IMR-90 (cell line): ENCODE data around the gene CLEC6A. TPM values are rescaled to one million over a fixed set of nuclear protein-coding genes. Genes with fewer than 3 reads are reported as not detected.

Experiments used
- ATAC-seq: fragments of 200-7000 bp; cut with Tn5 transposase; 2 replicates; pipeline ENCODE4 v1.9.1; 2020; ENCODE audit warnings: low read depth, mild to moderate bottlenecking, moderate library complexity
- BruUV-seq: library from RNA; stranded (reverse); fragments of 400-500 nt; replicated peaks from 2 replicates; lab custom pipeline; 2021; lab: Mats Ljungman, UMichigan
- CTCF ChIA-PET: fragments of 300-600 bp; formaldehyde crosslinking; extraction: SDS; loops from one replicate; lab custom pipeline; 2021; ENCODE audit warnings: antibody characterized with exemption; lab: Yijun Ruan, JAX
- POLR2A ChIA-PET: fragments of 300-600 bp; sonication (Branson Sonifier 250); formaldehyde crosslinking; loops from one replicate; lab custom pipeline; 2022; ENCODE audit warnings: antibody characterized with exemption; ENCODE audit not compliant: unreplicated experiment; lab: Charles Lee
- DNase-seq: peaks from one replicate; pipeline ENCODE4 v3.0.0; 2013
- H2AFZ ChIP-seq: replicated peaks from 2 replicates; pipeline ENCODE3; 2013; ENCODE audit warnings: low read length, mild to moderate bottlenecking; ENCODE audit not compliant: poor library complexity
- H2AK5ac ChIP-seq: 2 replicates; pipeline ENCODE4 v1.6.1; 2013; ENCODE audit warnings: low read depth, low read length, inconsistent platforms
- H2AK9ac ChIP-seq: replicated peaks from 2 replicates; pipeline ENCODE3; 2013; ENCODE audit warnings: mild to moderate bottlenecking, low read depth, low read length, moderate library complexity; ENCODE audit not compliant: poor library complexity
- H2BK120ac ChIP-seq: 2 replicates; pipeline ENCODE4 v1.6.1; 2013; ENCODE audit warnings: low read depth, low read length, inconsistent platforms
- H2BK15ac ChIP-seq: 3 replicates; pipeline ENCODE4 v1.6.1; 2013; ENCODE audit warnings: low read depth, low read length, inconsistent platforms
- H2BK20ac ChIP-seq: 2 replicates; pipeline ENCODE4 v1.6.1; 2013; ENCODE audit warnings: low read depth, mild to moderate bottlenecking, inconsistent platforms, low read length, moderate library complexity
- H2BK5ac ChIP-seq: 2 replicates; pipeline ENCODE4 v1.6.1; 2013; ENCODE audit warnings: mild to moderate bottlenecking, low read depth, low read length, inconsistent platforms; ENCODE audit not compliant: poor library complexity, severe bottlenecking
- H3K14ac ChIP-seq: replicated peaks from 2 replicates; pipeline ENCODE4 v1.6.1; 2013; ENCODE audit warnings: low read depth, low read length, inconsistent platforms
- H3K18ac ChIP-seq: 2 replicates; pipeline ENCODE4 v1.6.1; 2013; ENCODE audit warnings: low read depth, low read length, control low read depth
- H3K23ac ChIP-seq: 2 replicates; pipeline ENCODE4 v1.6.1; 2013; ENCODE audit warnings: low read depth, low read length, inconsistent platforms
- H3K27ac ChIP-seq: 2 replicates; pipeline ENCODE4 v1.5.1; 2013; ENCODE audit warnings: mild to moderate bottlenecking, control low read depth, low read length; ENCODE audit not compliant: insufficient read depth
- H3K27me3 ChIP-seq: 2 replicates; pipeline ENCODE4 v1.6.1; 2013; ENCODE audit warnings: low read length; ENCODE audit not compliant: control insufficient read depth, insufficient read depth
- H3K36me3 ChIP-seq: 2 replicates; pipeline ENCODE4 v1.6.1; 2013; ENCODE audit warnings: low read length, mixed read lengths; ENCODE audit not compliant: control insufficient read depth, insufficient read depth
- H3K4ac ChIP-seq: 2 replicates; pipeline ENCODE4 v1.6.1; 2013; ENCODE audit warnings: low read depth, low read length, inconsistent platforms
- H3K4me1 ChIP-seq: 2 replicates; pipeline ENCODE4 v1.6.1; 2013; ENCODE audit warnings: low read length, mixed read lengths; ENCODE audit not compliant: control insufficient read depth, insufficient read depth
- H3K4me2 ChIP-seq: 2 replicates; pipeline ENCODE4 v1.6.1; 2013; ENCODE audit warnings: low read depth, mild to moderate bottlenecking, control low read depth, low read length, moderate library complexity
- H3K4me3 ChIP-seq: 2 replicates; pipeline ENCODE4 v1.5.1; 2013; ENCODE audit warnings: low read depth, mild to moderate bottlenecking, control low read depth, low read length, moderate library complexity; ENCODE audit not compliant: insufficient read depth
- H3K56ac ChIP-seq: 2 replicates; pipeline ENCODE4 v1.6.1; 2013; ENCODE audit warnings: low read length, inconsistent platforms; ENCODE audit not compliant: insufficient read depth; ENCODE audit errors: extremely low read depth
- H3K79me1 ChIP-seq, 2 experiments: 2 replicates each; pipeline ENCODE4 v1.6.1; 2013; ENCODE audit warnings: low read length in 2 of 2, inconsistent platforms in 1 of 2, low read depth in 1 of 2
- H3K9ac ChIP-seq: 2 replicates; pipeline ENCODE4 v1.6.1; 2013; ENCODE audit warnings: low read depth, low read length, control low read depth
- H3K9me1 ChIP-seq: 2 replicates; pipeline ENCODE4 v1.6.1; 2013; ENCODE audit warnings: low read length, inconsistent platforms; ENCODE audit not compliant: insufficient read depth
- H3K9me3 ChIP-seq: 2 replicates; pipeline ENCODE4 v1.6.1; 2013; ENCODE audit warnings: low read length; ENCODE audit not compliant: control insufficient read depth, insufficient read depth
- H4K20me1 ChIP-seq: 2 replicates; pipeline ENCODE4 v1.6.1; 2013; ENCODE audit warnings: low read length, inconsistent platforms; ENCODE audit not compliant: insufficient read depth
- H4K5ac ChIP-seq: 2 replicates; pipeline ENCODE4 v1.6.1; 2013; ENCODE audit warnings: mild to moderate bottlenecking, low read depth, low read length, control low read depth
- H4K8ac ChIP-seq, 2 experiments: 2 replicates each; pipeline ENCODE4 v1.6.1; 2013; ENCODE audit warnings: low read depth in 2 of 2, low read length in 2 of 2, control low read depth in 1 of 2, inconsistent platforms in 1 of 2
- H4K91ac ChIP-seq: 2 replicates; pipeline ENCODE4 v1.6.1; 2013; ENCODE audit warnings: low read depth, low read length, inconsistent platforms; ENCODE audit not compliant: insufficient read depth
- BHLHE40 ChIP-seq: fragments of 150-350 bp; IDR thresholded peaks from 2 replicates; pipeline ENCODE4 v1.6.1; 2016; ENCODE audit warnings: mild to moderate bottlenecking, low read depth, low read length
- CEBPB ChIP-seq: IDR thresholded peaks from 2 replicates; pipeline ENCODE4 v1.6.1; 2012; ENCODE audit warnings: low read depth, low read length, improper control_type of control experiment
- CHD1 ChIP-seq: IDR thresholded peaks from 2 replicates; pipeline ENCODE4 v1.6.1; 2012; ENCODE audit warnings: low read depth, low read length, improper control_type of control experiment
- CTCF ChIP-seq: conservative IDR thresholded peaks from 2 replicates; pipeline ENCODE4 v1.5.1; 2012; ENCODE audit warnings: mild to moderate bottlenecking, low read depth, low read length, improper control_type of control experiment
- ELK1 ChIP-seq: fragments of 150-350 bp; IDR thresholded peaks from 2 replicates; pipeline ENCODE4 v1.6.1; 2016; ENCODE audit warnings: low read depth, mild to moderate bottlenecking, low read length, moderate library complexity, borderline replicate concordance
- FOS ChIP-seq: fragments of 150-350 bp; IDR thresholded peaks from 2 replicates; pipeline ENCODE4 v1.6.1; 2016; ENCODE audit warnings: low read depth, low read length
- MAFK ChIP-seq: IDR thresholded peaks from 2 replicates; pipeline ENCODE4 v1.6.1; 2012; ENCODE audit warnings: low read depth, low read length, improper control_type of control experiment
- MAZ ChIP-seq: IDR thresholded peaks from 2 replicates; pipeline ENCODE4 v1.6.1; 2012; ENCODE audit warnings: low read depth, mild to moderate bottlenecking, low read length, improper control_type of control experiment, moderate library complexity, borderline replicate concordance
- MXI1 ChIP-seq: IDR thresholded peaks from 2 replicates; pipeline ENCODE4 v1.6.1; 2012; ENCODE audit warnings: low read depth, mild to moderate bottlenecking, low read length, moderate library complexity, borderline replicate concordance
- NFE2L2 ChIP-seq: fragments of 150-350 bp; IDR thresholded peaks from 2 replicates; pipeline ENCODE4 v1.6.1; 2016; ENCODE audit warnings: low read depth, mild to moderate bottlenecking, low read length
- POLR2A ChIP-seq: IDR thresholded peaks from 2 replicates; pipeline ENCODE4 v1.6.1; 2012; ENCODE audit warnings: mild to moderate bottlenecking, low read depth, low read length
- RAD21 ChIP-seq: IDR thresholded peaks from 2 replicates; pipeline ENCODE4 v1.6.1; 2012; ENCODE audit warnings: low read length, improper control_type of control experiment
- RCOR1 ChIP-seq: IDR thresholded peaks from 2 replicates; pipeline ENCODE4 v1.6.1; 2012; ENCODE audit warnings: mild to moderate bottlenecking, low read length, improper control_type of control experiment; ENCODE audit not compliant: insufficient replicate concordance
- RFX5 ChIP-seq: IDR thresholded peaks from 2 replicates; pipeline ENCODE4 v1.8.0; 2012; ENCODE audit warnings: low read depth, mild to moderate bottlenecking, low read length, moderate library complexity
- SMC3 ChIP-seq: fragments of 150-350 bp; IDR thresholded peaks from 2 replicates; pipeline ENCODE4 v1.6.1; 2016; ENCODE audit warnings: low read depth, mild to moderate bottlenecking, antibody characterized with exemption, low read length, moderate library complexity
- USF2 ChIP-seq: fragments of 150-350 bp; IDR thresholded peaks from 2 replicates; pipeline ENCODE4 v1.6.1; 2017; ENCODE audit warnings: mild to moderate bottlenecking, antibody characterized with exemption, low read length, low read depth
- WGBS, 2 experiments: methylation state at CpG; one replicate each; pipeline versions ENCODE4 v1.1.5 to v1.1.7; 2013; ENCODE audit warnings: missing lambda C conversion rate in 2 of 2; ENCODE audit not compliant: insufficient read length in 1 of 2; ENCODE audit errors: extremely low coverage in 2 of 2; 5-methylcytosine and 5-hydroxymethylcytosine counted together
- dilution Hi-C: fragments of 300-500 bp; cut with HindIII; formaldehyde crosslinking; loops from one replicate; pipeline ENCODE4 v1.14.3; 2018; ENCODE audit warnings: low sequenced_read_pairs; ENCODE audit not compliant: unreplicated experiment
- in situ Hi-C: fragments of 300-500 bp; cut with MboI; formaldehyde crosslinking; loops from 3 replicates; pipeline ENCODE4 v1.14.3; 2019; ENCODE audit warnings: low sequenced_read_pairs, inconsistent platforms, mixed read lengths
- intact Hi-C: fragments of 100-400 bp; cut with micrococcal nuclease; formaldehyde crosslinking; loops from 2 replicates; pipeline ENCODE4 v1.10.0; 2022
- polyA plus RNA-seq, 3 experiments: library from polyadenylated mRNA; depleted of rRNA; stranded (reverse); fragments of >200 nt; gene quantifications; 2 replicates each; pipeline ENCODE4 v1.2.3, GENCODE V29; 2012; ENCODE audit warnings: low replicate concordance in 1 of 3
- total RNA-seq: library from RNA; depleted of rRNA; stranded (reverse); fragments of >200 nt; gene quantifications from 2 replicates; pipeline ENCODE4 v1.2.3, GENCODE V29; 2012

The CLEC6A gene
- total and polyA plus RNA-seq, 2 of the 4 experiments (the other 2 are of a cell fraction): not detected

- WGBS, 2 experiments: no CpG with 5 or more reads among the region's 4 CpGs
- in situ Hi-C loops: no loop called here
These were observed 2.7 kb upstream of the CLEC6A start for GRCh38 chr12:8453021-8453513.

More at GRCh38 chr12:8453021-8453513, 2.7 kb upstream of the CLEC6A start:
- no peaks in the 10 kb centered on the region for H3K79me1 ChIP-seq
- no peak overlapping the region for H3K56ac ChIP-seq
- BruUV-seq: no TSS peak
- no peak overlapping the region for H2BK20ac ChIP-seq
- H2AFZ ChIP-seq: no peak overlapping the region
- H4K5ac ChIP-seq: no peak overlapping the region
- H3K27ac ChIP-seq: no peak overlapping the region
- no peaks in the 10 kb centered on the region for H3K4me1 ChIP-seq
- DNase-seq (no peak), ATAC-seq (no peak)
- H4K20me1 ChIP-seq: no peaks in the 10 kb centered on the region
- H3K27me3 ChIP-seq: no peaks in the 10 kb centered on the region
- CTCF ChIA-PET: interaction anchor here (1.2 kb wide), 1 partner anchor 63 kb away, joined by 3 read pairs; no protein-coding TSS in a partner anchor
- H3K9me1 ChIP-seq: no peaks in the 10 kb centered on the region
- H2AK5ac ChIP-seq: no peak overlapping the region
- H3K4ac ChIP-seq: no peak overlapping the region
- no peak overlapping the region for H3K9ac ChIP-seq
- H2BK15ac ChIP-seq: no peak overlapping the region
- H3K9me3 ChIP-seq: no peaks in the 10 kb centered on the region
- H2AK9ac ChIP-seq: no peak overlapping the region
- POLR2A ChIA-PET: no interaction called here
- TF ChIP-seq CEBPB (no peak), MAZ (no peak), RAD21 (no peak), CTCF (no peak), ELK1 (no peak), POLR2A (no peak), RCOR1 (no peak), FOS (no peak), MXI1 (no peak), USF2 (no peak), SMC3 (no peak), CHD1 (no peak), MAFK (no peak), RFX5 (no peak), NFE2L2 (no peak), BHLHE40 (no peak)
- H3K18ac ChIP-seq: no peak overlapping the region
- H3K4me2 ChIP-seq: no peak overlapping the region
- dilution Hi-C loops (no loop called here), intact Hi-C loops (no loop called here)
- H3K4me3 ChIP-seq: no peak overlapping the region
- H2BK5ac ChIP-seq: no peak overlapping the region
- H3K36me3 ChIP-seq: no peaks in the 10 kb centered on the region
- no peak overlapping the region for H4K91ac ChIP-seq
- H3K23ac ChIP-seq: no peak overlapping the region
- no peak overlapping the region for H4K8ac ChIP-seq
- H3K14ac ChIP-seq: no peak overlapping the region
- H2BK120ac ChIP-seq: no peak overlapping the region
